SJSA1 (cell line): ENCODE measurements around the gene PLP2. TPM values are rescaled to one million over a fixed set of nuclear protein-coding genes. Genes with fewer than 3 reads are reported as not detected.
"Not testable (repeated sequence)": the region's sequence is repeated elsewhere in the genome, so short reads cannot be mapped to it uniquely, and the experiment has no call there.

Experiments
- DNase-seq, 2 experiments: peaks; one replicate each; pipeline ENCODE4 v3.0.0-alpha.2; 2015 to 2020; ENCODE audit warnings: low spot score in 2 of 2, low read depth in 1 of 2
- H3K27ac ChIP-seq: fragments of 250-450 bp; sonication (Bioruptor Pico); 2 replicates; pipeline ENCODE4 v1.5.1; 2020; ENCODE audit warnings: mild to moderate bottlenecking, moderate library complexity
- H3K27me3 ChIP-seq: fragments of 250-450 bp; sonication (Bioruptor Pico); replicated peaks from 2 replicates; pipeline ENCODE4 v1.5.1; 2020; ENCODE audit warnings: mild to moderate bottlenecking, moderate library complexity
- H3K36me3 ChIP-seq: fragments of 250-450 bp; sonication (Bioruptor Pico); 2 replicates; pipeline ENCODE4 v1.5.1; 2020; ENCODE audit warnings: mild to moderate bottlenecking
- H3K4me1 ChIP-seq: fragments of 250-450 bp; sonication (Bioruptor Pico); replicated peaks from 2 replicates; pipeline ENCODE4 v1.6.1; 2021; ENCODE audit warnings: mild to moderate bottlenecking
- H3K4me3 ChIP-seq: fragments of 250-450 bp; sonication (Bioruptor Pico); 2 replicates; pipeline ENCODE4 v1.5.1; 2020; ENCODE audit warnings: mild to moderate bottlenecking
- H3K9me3 ChIP-seq: fragments of 250-450 bp; sonication (Bioruptor Pico); replicated peaks from 2 replicates; pipeline ENCODE4 v1.5.1; 2020; ENCODE audit warnings: mild to moderate bottlenecking
- total RNA-seq: library from RNA; depleted of rRNA; stranded (reverse); fragments of >200 nt; shearing (Covaris generic); gene quantifications from 2 replicates; pipeline ENCODE4 v1.2.3, GENCODE V29; 2014

Gene PLP2
- total RNA-seq, 1 experiment from 2014 or later: 63.8 TPM

DNA sequence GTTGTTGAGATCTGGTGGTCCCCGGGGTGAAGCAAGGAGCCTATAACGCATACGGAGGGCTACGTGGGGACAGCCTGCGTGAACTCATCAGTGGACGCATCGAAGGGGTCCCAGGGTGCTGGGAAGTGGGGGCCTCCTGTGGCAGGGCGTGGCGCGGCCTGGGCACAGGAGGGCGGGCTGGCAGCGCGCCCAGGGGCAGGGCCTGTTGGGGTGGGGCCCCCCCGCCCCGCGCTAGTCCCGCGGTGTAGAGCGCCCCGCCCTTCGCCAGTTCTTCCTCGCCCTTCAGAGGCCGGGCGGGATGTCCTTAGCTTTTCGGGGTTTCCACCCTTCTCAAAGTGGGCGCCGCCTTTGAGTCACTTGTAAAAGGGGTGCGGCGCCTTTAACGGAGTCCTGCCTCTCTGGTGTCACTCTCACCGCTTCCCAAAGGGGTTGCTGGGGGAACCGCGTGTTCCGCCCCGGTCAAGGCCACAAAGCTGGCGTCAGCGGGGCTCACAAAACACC lies 632 bp downstream of the PLP2 start:
- peak; percentile 57 to 59 for DNase-seq
- no peaks in the 10 kb centered on the region for H3K27me3 ChIP-seq
- no peaks in the 10 kb centered on the region for H3K9me3 ChIP-seq
- H3K4me3 ChIP-seq: peak overlapping the region; percentile 69
- peaks cover 47% of the 10 kb centered on the region for H3K36me3 ChIP-seq
- H3K4me1 ChIP-seq: peaks cover 7% of the 10 kb centered on the region
- peak overlapping the region; percentile 78 for H3K27ac ChIP-seq

DNA sequence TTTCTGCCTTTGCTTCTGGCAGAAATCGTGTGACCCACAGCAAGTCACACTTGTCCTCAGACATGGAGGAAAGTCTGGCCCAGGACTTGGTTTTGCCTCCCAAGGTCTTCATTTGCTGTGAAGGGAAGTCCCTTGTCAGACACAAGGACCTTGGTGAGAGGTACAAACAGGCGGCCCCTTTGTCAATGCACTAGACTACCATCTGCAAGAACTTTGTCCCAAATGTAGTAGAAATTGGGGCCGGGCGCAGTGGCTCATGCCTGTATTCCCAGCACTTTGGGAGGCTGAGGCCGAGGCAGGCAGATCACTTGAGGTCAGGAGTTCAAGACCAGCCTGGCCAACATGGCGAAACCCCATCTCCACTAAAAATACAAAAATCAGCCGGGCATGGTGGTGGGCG lies 1.8 kb downstream of the PLP2 start:
- H3K4me3 ChIP-seq, DNase-seq, H3K27me3 ChIP-seq, H3K9me3 ChIP-seq, H3K27ac ChIP-seq, H3K4me1 ChIP-seq: not testable (repeated sequence)
- H3K36me3 ChIP-seq: peaks cover 51% of the 10 kb centered on the region

DNA sequence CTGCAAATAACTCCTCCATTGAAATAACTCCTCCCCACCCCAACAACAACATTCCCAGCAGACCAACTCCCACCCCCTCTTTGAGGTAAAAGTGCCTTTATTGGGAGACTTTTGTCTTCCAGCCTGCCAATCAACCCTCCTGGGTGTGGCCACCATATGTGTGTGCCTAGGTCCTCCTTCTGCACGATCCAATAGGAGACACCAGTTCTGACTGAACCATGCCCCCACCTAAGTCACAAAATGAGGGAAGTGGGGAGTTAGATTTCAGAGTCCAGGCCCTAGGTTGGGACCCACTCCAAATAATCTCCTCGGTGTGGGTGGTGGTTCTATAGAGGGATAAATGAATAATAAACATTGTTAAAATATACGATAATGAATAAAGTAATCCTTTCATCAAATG lies 3.0 kb downstream of the PLP2 start:
- no peak for DNase-seq
- no peak overlapping the region for H3K4me3 ChIP-seq
- H3K36me3 ChIP-seq: peaks cover 51% of the 10 kb centered on the region
- H3K27me3 ChIP-seq: no peaks in the 10 kb centered on the region
- no peaks in the 10 kb centered on the region for H3K9me3 ChIP-seq
- no peaks in the 10 kb centered on the region for H3K4me1 ChIP-seq
- no peak overlapping the region for H3K27ac ChIP-seq

DNA sequence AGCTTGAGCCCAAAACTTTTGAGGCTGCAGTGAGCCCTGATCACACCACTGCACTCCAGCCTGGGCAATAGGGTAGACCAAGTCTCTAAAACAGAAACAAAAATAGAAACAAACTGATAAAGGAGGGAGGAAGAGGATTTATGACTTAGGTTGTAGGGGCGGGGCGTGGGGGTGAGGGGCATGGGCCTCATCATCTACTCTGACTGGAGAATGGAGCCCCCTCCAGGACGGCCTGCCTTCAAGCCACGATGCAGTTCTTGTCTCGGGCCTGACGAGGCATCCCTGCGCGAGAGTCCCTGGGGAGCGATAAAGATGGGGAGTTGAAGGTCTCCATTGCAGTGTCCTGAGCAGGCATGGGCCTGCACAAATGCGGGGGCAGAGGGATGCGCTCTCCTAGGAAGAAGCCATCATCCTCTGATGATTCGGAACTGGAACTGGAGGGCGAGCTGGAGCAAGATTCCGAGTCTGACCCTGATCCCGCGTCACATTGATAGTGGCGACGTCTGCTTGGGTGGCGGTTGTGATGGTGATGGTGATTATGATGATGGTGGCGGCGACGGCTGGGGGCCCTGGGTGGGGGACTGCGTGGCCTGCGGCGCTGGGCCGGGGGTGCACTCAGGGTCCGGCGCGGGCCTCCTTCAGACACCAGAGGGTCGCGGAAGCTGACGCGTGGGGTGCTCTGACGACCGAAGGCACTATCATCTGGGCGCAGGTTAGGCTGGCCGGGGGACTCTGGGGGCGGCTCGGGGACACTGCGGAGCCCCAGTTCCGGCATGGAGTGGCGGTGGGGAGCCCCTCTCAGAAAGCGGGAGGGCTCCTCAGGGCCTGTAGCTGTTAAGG lies 4.0 kb downstream of the PLP2 start:
- Histone ChIP-seq H3K9me3 (no peaks in the 10 kb centered on the region), H3K27ac (no peak overlapping the region), H3K27me3 (no peaks in the 10 kb centered on the region), H3K4me3 (no peak overlapping the region), H3K4me1 (no peaks in the 10 kb centered on the region), H3K36me3 (peaks cover 51% of the 10 kb centered on the region)
- DNase-seq: no peak

GRCh38 chrX:49176421-49177326 lies 5.0 kb downstream of the PLP2 start:
- H3K4me1 ChIP-seq: no peaks in the 10 kb centered on the region
- no peak for DNase-seq
- H3K9me3 ChIP-seq: no peaks in the 10 kb centered on the region
- no peak overlapping the region for H3K27ac ChIP-seq
- peaks cover 51% of the 10 kb centered on the region for H3K36me3 ChIP-seq
- H3K4me3 ChIP-seq: no peak overlapping the region
- no peaks in the 10 kb centered on the region for H3K27me3 ChIP-seq

- H3K4me1 ChIP-seq: no peaks in the 10 kb centered on the region
- peaks cover 46% of the 10 kb centered on the region for H3K36me3 ChIP-seq
- no peak overlapping the region for H3K27ac ChIP-seq
- H3K9me3 ChIP-seq: no peaks in the 10 kb centered on the region
- H3K27me3 ChIP-seq: no peaks in the 10 kb centered on the region
- DNase-seq: no peak
- no peak overlapping the region for H3K4me3 ChIP-seq
Observed at GRCh38 chrX:49177338-49177833, 5.7 kb downstream of the PLP2 start.

DNA sequence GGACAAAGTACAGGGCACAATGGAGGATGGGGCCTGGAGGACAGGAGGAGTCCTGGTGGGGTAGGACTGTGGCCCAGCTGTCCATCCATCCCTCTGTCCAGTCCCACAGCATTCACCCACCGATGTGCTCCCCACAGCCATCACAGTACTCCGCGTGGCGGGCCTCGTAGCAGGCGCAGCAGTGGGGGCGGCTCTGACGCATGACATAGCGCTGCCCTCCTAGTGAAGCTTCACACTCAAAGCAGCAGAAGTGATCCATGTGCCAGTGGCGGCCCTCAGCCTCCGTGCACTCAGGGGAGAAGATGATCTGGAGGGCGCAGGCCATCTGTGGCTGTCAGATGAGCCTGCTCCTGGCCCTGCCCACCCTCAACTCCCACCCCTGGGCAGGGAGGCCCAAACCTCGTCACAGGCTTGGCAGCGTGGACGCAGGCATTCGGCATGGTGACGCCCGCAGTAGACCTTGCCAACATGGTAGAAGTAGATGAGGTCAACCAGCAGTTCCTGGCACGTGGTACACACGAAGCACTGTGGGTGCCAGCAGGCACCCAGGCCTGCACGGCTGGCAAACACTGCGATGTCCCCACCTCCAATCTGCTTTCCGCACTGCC lies 6.3 kb downstream of the PLP2 start:
- Histone ChIP-seq H3K4me3 (no peak overlapping the region), H3K4me1 (no peaks in the 10 kb centered on the region), H3K9me3 (no peaks in the 10 kb centered on the region), H3K27me3 (no peaks in the 10 kb centered on the region), H3K27ac (no peak overlapping the region), H3K36me3 (peaks cover 42% of the 10 kb centered on the region)
- no peak for DNase-seq

DNA sequence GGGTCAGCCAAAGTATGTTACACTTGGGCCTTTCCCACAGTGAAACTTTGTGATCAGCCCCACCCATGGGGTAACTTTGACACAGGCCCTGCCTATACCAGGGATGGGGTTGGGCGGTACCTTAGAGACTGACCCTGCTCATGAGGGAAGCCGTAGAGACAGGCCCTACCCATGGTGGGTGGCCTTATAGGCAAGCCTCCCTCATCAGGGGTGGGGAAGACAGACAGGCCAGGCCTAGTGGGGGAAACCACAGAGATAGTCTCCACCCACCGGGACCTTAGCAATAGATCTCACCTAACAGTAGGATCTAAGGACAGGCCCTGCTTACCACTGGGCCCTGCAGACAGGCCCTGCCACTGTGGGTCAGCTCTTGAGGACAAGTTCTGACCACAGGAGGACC lies 6.8 kb downstream of the PLP2 start:
- no peak overlapping the region for H3K4me3 ChIP-seq
- H3K36me3 ChIP-seq: peaks cover 37% of the 10 kb centered on the region
- no peaks in the 10 kb centered on the region for H3K4me1 ChIP-seq
- H3K27ac ChIP-seq: no peak overlapping the region
- no peak for DNase-seq
- H3K27me3 ChIP-seq: no peaks in the 10 kb centered on the region
- H3K9me3 ChIP-seq: no peaks in the 10 kb centered on the region

DNA sequence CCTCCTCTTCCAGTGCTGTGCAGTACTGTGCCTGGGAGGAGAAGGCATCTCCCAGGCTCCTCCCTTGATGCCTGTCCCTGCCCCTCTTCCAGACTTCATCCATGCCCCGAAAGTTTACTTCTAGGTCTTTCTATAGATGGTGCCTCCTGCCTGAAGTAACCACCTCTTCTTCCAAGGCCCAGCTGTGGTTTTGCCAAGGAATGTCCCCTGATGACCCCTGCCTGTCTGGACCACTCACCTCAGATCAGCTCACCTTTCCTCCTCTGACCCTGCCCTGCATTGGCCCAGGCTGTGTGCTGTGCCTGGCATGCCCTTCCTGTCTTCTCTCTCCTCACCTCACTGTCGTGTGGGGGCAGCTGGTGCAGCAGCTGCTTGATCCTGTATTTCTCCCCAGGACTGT lies 7.7 kb downstream of the PLP2 start:
- H3K4me1 ChIP-seq: peaks cover 5% of the 10 kb centered on the region; the same call in 1 of the 2 replicates
- no peak overlapping the region for H3K4me3 ChIP-seq
- DNase-seq: no peak
- H3K27ac ChIP-seq: no peak overlapping the region
- no peaks in the 10 kb centered on the region for H3K9me3 ChIP-seq
- H3K27me3 ChIP-seq: no peaks in the 10 kb centered on the region
- peaks cover 34% of the 10 kb centered on the region for H3K36me3 ChIP-seq

GRCh38 chrX:49183701-49184281 lies 12.1 kb downstream of the PLP2 start:
- DNase-seq: no peak
- Histone ChIP-seq H3K36me3 (peaks cover 6% of the 10 kb centered on the region), H3K4me3 (no peak overlapping the region; the same call in 1 of the 2 replicates), H3K9me3 (no peaks in the 10 kb centered on the region), H3K4me1 (peaks cover 19% of the 10 kb centered on the region), H3K27ac (no peak overlapping the region), H3K27me3 (no peaks in the 10 kb centered on the region)

- peak; percentile 84 to 96 for DNase-seq
- Histone ChIP-seq H3K4me3 (peak overlapping the region; percentile 55), H3K27me3 (no peaks in the 10 kb centered on the region), H3K36me3 (peaks cover 6% of the 10 kb centered on the region), H3K4me1 (peaks cover 19% of the 10 kb centered on the region), H3K27ac (no peak overlapping the region), H3K9me3 (no peaks in the 10 kb centered on the region)
Observed at GRCh38 chrX:49184294-49185281, 12.9 kb downstream of the PLP2 start.
